Islet of Langerhans (tissue), 1 donor: Measurements from ENCODE around the gene SMYD5.
A peak's percentile ranks its signal among the peaks of the same experiment; 100 is the strongest.

Experiments used
- FAIRE-seq: peaks from one replicate; lab custom pipeline; 2011; peaks lifted over from hg19 to GRCh38; lab: Jason Lieb, UNC

SMYD5 gene

DNA sequence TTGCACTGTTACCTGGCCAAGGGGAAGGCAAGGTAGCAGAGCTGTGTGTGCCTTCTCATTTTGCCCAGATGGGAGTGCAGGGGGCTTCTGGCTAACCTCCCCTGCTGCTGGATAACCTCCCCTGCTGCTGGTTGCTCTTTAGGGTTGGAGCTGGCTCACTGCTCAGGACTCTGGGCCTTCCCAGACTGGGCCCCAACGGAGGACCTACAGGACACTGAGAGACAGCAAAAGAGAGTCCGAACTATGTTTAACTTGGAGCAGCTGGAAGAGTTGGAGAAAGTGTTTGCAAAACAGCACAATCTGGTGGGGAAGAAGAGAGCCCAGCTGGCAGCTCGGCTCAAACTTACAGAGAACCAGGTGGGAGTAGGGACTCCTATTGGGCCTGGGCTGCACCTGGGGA, 5.8 kb upstream of the SMYD5 start:
- no peak for FAIRE-seq

- no peak for FAIRE-seq
These were observed 4.0 kb upstream of the SMYD5 start for GRCh38 chr2:73210019-73210418.

- FAIRE-seq, result no peak
These were observed 3.3 kb upstream of the SMYD5 start for GRCh38 chr2:73210696-73211095.

DNA sequence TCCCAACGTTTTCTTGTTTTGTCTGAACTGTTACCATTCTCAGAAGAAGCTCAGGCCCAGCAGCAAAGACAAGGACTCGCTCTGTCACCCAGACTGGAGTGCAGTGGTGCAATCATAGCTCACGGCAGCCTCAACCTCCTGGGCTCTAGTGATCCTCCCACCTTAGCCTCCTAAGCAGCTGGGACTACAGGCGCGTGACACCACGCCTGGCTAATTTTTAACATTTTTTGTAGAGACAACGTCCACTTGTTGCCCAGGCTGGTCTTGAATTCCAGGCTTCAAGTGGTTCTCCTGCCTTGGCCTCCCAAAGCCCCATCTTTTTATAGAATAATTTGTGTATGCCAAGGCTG, 2.0 kb upstream of the SMYD5 start:
- FAIRE-seq, result no peak

GRCh38 chr2:73212448-73213176, 1.4 kb upstream of the SMYD5 start:
- FAIRE-seq, result no peak

GRCh38 chr2:73215254-73215653, 1.2 kb downstream of the SMYD5 start:
- no peak for FAIRE-seq

- FAIRE-seq, result no peak
These were observed 3.1 kb downstream of the SMYD5 start for GRCh38 chr2:73217160-73217559.

- no peak for FAIRE-seq
These were observed 3.8 kb downstream of the SMYD5 start for GRCh38 chr2:73217826-73218225.

- FAIRE-seq, result no peak
These were observed 4.3 kb downstream of the SMYD5 start for GRCh38 chr2:73218298-73218697.

DNA sequence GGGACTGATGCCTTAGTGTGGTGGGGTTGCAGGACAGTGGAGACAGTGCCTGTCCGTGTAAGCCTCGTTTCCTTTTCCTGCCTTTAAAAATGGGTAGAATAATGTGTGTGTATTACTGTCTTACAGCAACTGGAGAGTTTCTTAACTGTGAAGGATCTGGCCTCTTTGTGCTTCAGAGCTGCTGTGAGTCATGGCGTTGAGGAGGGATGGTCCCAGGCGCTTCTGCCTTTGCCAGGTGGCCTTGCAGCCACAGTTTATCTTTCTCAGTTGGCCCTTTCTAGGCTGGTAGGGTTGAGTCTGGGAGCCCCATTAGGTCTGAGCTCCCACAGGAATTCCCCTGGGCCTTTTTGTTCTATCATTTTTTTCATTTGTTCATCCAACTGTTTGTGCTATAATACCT, 9.8 kb downstream of the SMYD5 start:
- no peak for FAIRE-seq

- FAIRE-seq, result no peak
These were observed 11.7 kb downstream of the SMYD5 start for GRCh38 chr2:73225513-73226360.

- FAIRE-seq, result no peak
These were observed 13.0 kb downstream of the SMYD5 start for GRCh38 chr2:73227086-73227485.

DNA sequence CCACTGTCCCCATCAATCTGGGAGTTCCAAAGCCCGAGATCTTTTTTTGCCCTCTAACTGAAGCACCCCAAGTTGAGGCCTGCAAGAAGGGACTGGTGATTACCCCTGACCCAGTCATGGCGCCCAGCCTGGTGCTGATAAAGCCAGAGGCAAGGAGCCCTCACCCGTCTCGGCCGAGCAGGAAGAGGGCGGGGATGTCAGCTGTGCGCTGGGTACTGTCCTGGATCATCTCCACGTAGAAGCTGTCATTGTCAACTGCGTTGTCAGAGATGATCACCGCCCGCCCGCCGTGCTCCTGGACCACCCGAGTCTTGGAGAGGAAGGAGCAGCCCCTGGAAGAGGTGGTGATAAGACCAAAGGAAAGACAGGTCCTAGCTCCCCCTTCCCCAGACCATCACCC, 14.6 kb downstream of the SMYD5 start:
- no peak for FAIRE-seq

DNA sequence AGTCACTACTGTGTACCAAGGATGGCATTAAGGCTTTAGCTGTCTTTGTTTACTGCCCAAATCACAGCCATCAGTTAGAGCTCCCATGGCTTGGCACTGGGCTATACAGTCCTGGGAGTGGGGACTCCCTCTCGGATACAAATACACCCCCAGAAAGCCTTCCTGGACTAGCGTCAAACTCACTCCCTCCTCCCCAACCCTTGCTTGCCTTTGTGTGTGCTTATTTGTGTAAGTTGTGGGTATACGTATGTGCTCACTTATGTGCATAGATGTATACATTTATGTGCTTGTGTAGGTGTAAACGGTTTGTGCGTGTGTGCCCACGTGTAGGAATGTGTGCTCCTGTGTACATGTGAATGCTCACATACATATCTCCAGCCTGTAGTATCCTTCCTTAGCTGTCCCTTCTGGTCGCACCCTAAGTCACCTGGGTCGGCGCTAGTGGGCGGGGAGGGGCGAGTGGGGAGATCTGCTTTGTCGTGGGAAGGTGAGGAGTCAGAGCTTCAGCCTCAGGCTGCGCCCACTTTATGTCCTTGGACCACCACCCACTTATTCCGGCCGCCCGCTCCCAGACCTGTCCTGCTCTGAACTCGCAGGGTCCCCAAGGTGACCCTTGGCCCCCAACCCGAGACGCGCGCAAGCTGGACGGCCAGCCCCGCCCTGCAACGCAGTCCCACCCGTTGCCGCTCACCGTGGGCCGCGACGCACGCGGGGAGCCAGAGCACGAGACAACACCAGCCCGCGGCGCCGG, 18.5 kb downstream of the SMYD5 start:
- no peak for FAIRE-seq

GRCh38 chr2:73233154-73233931, 19.3 kb downstream of the SMYD5 start, which contains the start of gene PRADC1:
Gene PRADC1, minus strand, starts transcription at chr2:73233239. Its CDS starts 79 bp downstream, at chr2:73233160.
- peak; percentile 5 for FAIRE-seq

DNA sequence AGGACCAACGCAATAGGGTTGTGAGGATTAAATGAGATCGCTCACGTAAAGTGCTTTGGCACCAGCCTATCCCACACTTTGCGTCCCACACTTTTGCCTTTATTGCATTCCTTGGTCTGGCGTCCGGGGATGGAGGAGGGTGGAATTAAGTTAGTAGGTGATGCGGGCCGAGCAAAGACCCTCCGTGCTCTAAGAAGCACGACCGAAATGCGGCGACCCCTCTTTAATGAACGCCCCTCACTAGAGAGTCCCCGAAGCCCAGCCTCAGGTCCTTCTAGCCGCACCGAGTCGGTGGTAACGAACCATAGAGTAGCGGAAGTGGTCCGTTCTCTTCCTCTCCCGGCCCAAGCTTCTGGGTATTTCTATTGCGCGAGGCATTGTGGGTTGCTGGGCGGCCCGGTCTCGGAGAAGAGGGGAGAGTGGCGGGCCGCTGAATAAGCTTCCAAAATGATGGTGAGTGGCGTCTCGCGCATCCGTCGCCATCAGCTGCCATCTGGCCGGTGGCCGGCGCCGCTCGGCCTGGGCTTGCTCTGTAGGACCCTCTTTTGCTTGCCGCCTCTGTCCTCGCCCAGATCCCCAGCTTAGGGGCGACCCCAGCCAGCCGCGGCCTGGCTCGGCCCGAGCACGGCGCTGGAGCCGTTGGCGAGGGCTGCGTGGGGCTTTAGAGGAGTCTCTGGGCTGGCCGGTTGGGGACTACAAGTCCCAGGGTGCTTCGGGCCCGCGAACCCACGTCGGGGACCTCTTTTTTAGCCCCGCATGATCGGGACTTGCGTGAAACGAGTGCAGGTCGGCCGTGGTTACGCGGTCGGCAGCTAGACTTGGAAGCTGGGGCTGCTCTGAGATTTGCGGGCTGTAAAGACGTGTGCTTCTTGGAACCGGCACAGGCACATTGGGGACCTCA, 20.1 kb downstream of the SMYD5 start, which contains the start of gene CCT7:
TSS of gene CCT7 (plus strand) at position 377 of the 901 bp plus-strand sequence. CDS start at position 448, 71 bp downstream.
- no peak for FAIRE-seq

- FAIRE-seq, result no peak
These were observed 21.4 kb downstream of the SMYD5 start for GRCh38 chr2:73235315-73236028.

- FAIRE-seq, result no peak
These were observed 23.1 kb downstream of the SMYD5 start for GRCh38 chr2:73237168-73237567.

- no peak for FAIRE-seq
These were observed 24.1 kb downstream of the SMYD5 start for GRCh38 chr2:73238149-73238548.

GRCh38 chr2:73238976-73239375, 24.9 kb downstream of the SMYD5 start:
- no peak for FAIRE-seq
